KMS-11 (cell line): ENCODE results near the gene HES6.

Experiments used
- H2AFZ ChIP-seq: fragments of 200-600 bp; sonication (generic); 2 replicates; pipeline ENCODE4 v1.6.1; 2016; ENCODE audit warnings: antibody characterized with exemption, mixed run types, low read depth
- H3K27ac ChIP-seq: fragments of 200-600 bp; sonication (generic); 2 replicates; pipeline ENCODE4 v1.6.1; 2016; ENCODE audit warnings: mild to moderate bottlenecking, mixed run types
- H3K27me3 ChIP-seq: fragments of 200-600 bp; sonication (generic); 2 replicates; pipeline ENCODE4 v1.6.1; 2017; ENCODE audit warnings: mild to moderate bottlenecking, low read depth, mixed run types, moderate library complexity; ENCODE audit not compliant: insufficient read depth
- H3K36me3 ChIP-seq: fragments of 200-600 bp; sonication (generic); 2 replicates; pipeline ENCODE4 v1.6.1; 2017; ENCODE audit warnings: mild to moderate bottlenecking, mixed run types; ENCODE audit not compliant: insufficient read depth
- H3K4me1 ChIP-seq: fragments of 200-600 bp; sonication (generic); 2 replicates; pipeline ENCODE4 v1.6.1; 2016; ENCODE audit warnings: mild to moderate bottlenecking, low read depth, mixed run types; ENCODE audit not compliant: poor library complexity, severe bottlenecking
- H3K4me2 ChIP-seq: fragments of 200-600 bp; sonication (generic); 2 replicates; pipeline ENCODE4 v1.7.0; 2016; ENCODE audit warnings: mild to moderate bottlenecking, mixed run types
- H3K4me3 ChIP-seq: fragments of 200-600 bp; sonication (generic); IDR thresholded peaks from 2 replicates; pipeline ENCODE4 v1.6.1; 2017; ENCODE audit warnings: low read depth, low read length, mixed read lengths; ENCODE audit not compliant: insufficient read depth
- H3K79me2 ChIP-seq: fragments of 200-600 bp; sonication (generic); 2 replicates; pipeline ENCODE4 v1.6.1; 2016; ENCODE audit warnings: low read depth, mixed run types; ENCODE audit not compliant: insufficient read depth
- H3K9ac ChIP-seq: fragments of 200-600 bp; sonication (generic); 2 replicates; pipeline ENCODE4 v1.6.1; 2016; ENCODE audit warnings: mild to moderate bottlenecking, mixed run types
- H4K20me1 ChIP-seq: fragments of 200-600 bp; sonication (generic); 2 replicates; pipeline ENCODE4 v1.6.1; 2016; ENCODE audit warnings: mild to moderate bottlenecking, mixed run types; ENCODE audit not compliant: insufficient read depth
- CTCF ChIP-seq: fragments of 200-600 bp; sonication (generic); conservative IDR thresholded peaks from 2 replicates; pipeline ENCODE4 v1.6.1; 2017; ENCODE audit warnings: low read depth, mild to moderate bottlenecking, antibody characterized with exemption, low read length, moderate library complexity, mixed read lengths

Gene HES6

GRCh38 chr2:238254095-238254723 is 14.4 kb upstream of the HES6 start:
- H3K36me3 ChIP-seq = no peaks in the 10 kb centered on the region
- H3K9ac ChIP-seq = no peak overlapping the region
- no peak overlapping the region for H3K4me3 ChIP-seq
- no peak overlapping the region for H2AFZ ChIP-seq
- H3K4me2 ChIP-seq = no peak overlapping the region
- H3K79me2 ChIP-seq = no peaks in the 10 kb centered on the region
- peaks cover 35% of the 10 kb centered on the region for H3K4me1 ChIP-seq
- H3K27me3 ChIP-seq = no peaks in the 10 kb centered on the region
- H4K20me1 ChIP-seq = no peaks in the 10 kb centered on the region
- no peak for TF ChIP-seq CTCF
- H3K27ac ChIP-seq = no peak overlapping the region

- Histone ChIP-seq H4K20me1 (no peaks in the 10 kb centered on the region), H3K36me3 (no peaks in the 10 kb centered on the region), H3K4me2 (no peak overlapping the region), H3K4me1 (peaks cover 23% of the 10 kb centered on the region), H3K79me2 (no peaks in the 10 kb centered on the region), H3K27me3 (no peaks in the 10 kb centered on the region), H2AFZ (no peak overlapping the region), H3K9ac (no peak overlapping the region), H3K4me3 (no peak overlapping the region), H3K27ac (no peak overlapping the region)
- TF ChIP-seq CTCF = no peak
These were observed 13.2 kb upstream of the HES6 start for GRCh38 chr2:238252766-238253630.

GRCh38 chr2:238251986-238252385 is 12.1 kb upstream of the HES6 start:
- Histone ChIP-seq H3K4me3 (no peak overlapping the region), H3K36me3 (no peaks in the 10 kb centered on the region)
- TF ChIP-seq CTCF = no peak

GRCh38 chr2:238251331-238251730 is 11.5 kb upstream of the HES6 start:
- H3K9ac ChIP-seq = no peak overlapping the region
- no peak overlapping the region for H3K4me3 ChIP-seq
- H3K79me2 ChIP-seq = no peaks in the 10 kb centered on the region
- H3K27me3 ChIP-seq = no peaks in the 10 kb centered on the region
- H3K4me1 ChIP-seq = peaks cover 7% of the 10 kb centered on the region
- H4K20me1 ChIP-seq = no peaks in the 10 kb centered on the region
- H2AFZ ChIP-seq = no peak overlapping the region
- no peaks in the 10 kb centered on the region for H3K36me3 ChIP-seq
- no peak overlapping the region for H3K4me2 ChIP-seq
- no peak for TF ChIP-seq CTCF
- no peak overlapping the region for H3K27ac ChIP-seq

More at GRCh38 chr2:238251986-238252385, 12.1 kb upstream of the HES6 start:
- Histone ChIP-seq H3K27me3 (no peaks in the 10 kb centered on the region), H3K4me2 (no peak overlapping the region), H2AFZ (no peak overlapping the region), H4K20me1 (no peaks in the 10 kb centered on the region), H3K9ac (no peak overlapping the region), H3K79me2 (no peaks in the 10 kb centered on the region), H3K4me1 (peaks cover 13% of the 10 kb centered on the region), H3K27ac (no peak overlapping the region)
